Measurements from ENCODE around the gene KREMEN1. TPM values are rescaled to one million over a fixed set of nuclear protein-coding genes. Genes with fewer than 3 reads are reported as not detected.

Gene KREMEN1
- total RNA-seq, 1 experiment from 2014 or later = 5.8 TPM

GRCh38 chr22:29128891-29129807 lies 56.3 kb downstream of the KREMEN1 start:
- DNase-seq (ENCODE audit: low read depth) = peak; percentile 56

- DNase-seq (ENCODE audit: low read depth) = no peak
Measured at GRCh38 chr22:29129808-29130140, 56.9 kb downstream of the KREMEN1 start.

- DNase-seq (ENCODE audit: low read depth) = no peak
Measured at GRCh38 chr22:29130476-29130875, 57.6 kb downstream of the KREMEN1 start.

- no peak for DNase-seq (ENCODE audit: low read depth)
Measured at GRCh38 chr22:29133603-29134133, 60.8 kb downstream of the KREMEN1 start.

- no peak for DNase-seq (ENCODE audit: low read depth)
Measured at GRCh38 chr22:29134448-29134847, 61.6 kb downstream of the KREMEN1 start.

GRCh38 chr22:29136782-29137700 lies 64.2 kb downstream of the KREMEN1 start:
- no peak for DNase-seq (ENCODE audit: low read depth)

GRCh38 chr22:29138556-29139305 lies 65.9 kb downstream of the KREMEN1 start:
- no peak for DNase-seq (ENCODE audit: low read depth)

- peak; percentile 15 for DNase-seq (ENCODE audit: low read depth)
Measured at GRCh38 chr22:29139965-29140782, 67.3 kb downstream of the KREMEN1 start.

- DNase-seq (ENCODE audit: low read depth) = no peak
Measured at GRCh38 chr22:29141078-29141688, 68.3 kb downstream of the KREMEN1 start.

- DNase-seq (ENCODE audit: low read depth) = no peak
Measured at GRCh38 chr22:29142116-29142515, 69.3 kb downstream of the KREMEN1 start.

- no peak for DNase-seq (ENCODE audit: low read depth)
Measured at GRCh38 chr22:29143941-29144785, 71.3 kb downstream of the KREMEN1 start.

GRCh38 chr22:29144786-29145160 lies 71.9 kb downstream of the KREMEN1 start:
- no peak for DNase-seq (ENCODE audit: low read depth)

- no peak for DNase-seq (ENCODE audit: low read depth)
Measured at GRCh38 chr22:29145321-29146072, 72.7 kb downstream of the KREMEN1 start.

GRCh38 chr22:29146091-29146560 lies 73.3 kb downstream of the KREMEN1 start:
- DNase-seq (ENCODE audit: low read depth) = no peak

GRCh38 chr22:29146771-29147170 lies 73.9 kb downstream of the KREMEN1 start:
- no peak for DNase-seq (ENCODE audit: low read depth)

- no peak for DNase-seq (ENCODE audit: low read depth)
Measured at GRCh38 chr22:29147331-29147899, 74.6 kb downstream of the KREMEN1 start.

GRCh38 chr22:29148036-29148435 lies 75.2 kb downstream of the KREMEN1 start:
- DNase-seq (ENCODE audit: low read depth) = no peak

- DNase-seq (ENCODE audit: low read depth) = no peak
Measured at GRCh38 chr22:29148826-29149225, 76.0 kb downstream of the KREMEN1 start.

All from LHCN-M2 (cell line).